ENCODE measurements around the gene CERS5. TPM values are rescaled to one million over a fixed set of nuclear protein-coding genes. Genes with fewer than 3 reads are reported as not detected.
"Not testable (repeated sequence)": the region's sequence is repeated elsewhere in the genome, so short reads cannot be mapped to it uniquely, and the experiment has no call there.

CERS5 gene
- polyA plus RNA-seq, 3 donors from 2014 or later = 57.2 to 104 (median 64.0) TPM

GRCh38 chr12:50101663-50102062 lies 65.5 kb downstream of the CERS5 start:
- Mint-ChIP-seq H3K4me3 (no peak overlapping the region), H3K9me3 (no peaks in the 10 kb centered on the region), H3K36me3 (peaks cover 21 to 39% (median 24%) of the 10 kb centered on the region in 3 donors), H3K27ac (peak overlapping the region in 1 of 6 donors; percentile 23), H3K4me1 (no peaks in the 10 kb centered on the region), H3K27me3 (ENCODE audit: low read depth in 3 of 3) (peaks cover 0 to 2% (median 0%) of the 10 kb centered on the region in 3 donors)
- no peak for DNase-seq

GRCh38 chr12:50100561-50100960 lies 66.6 kb downstream of the CERS5 start:
- peak overlapping the region in 3 of 6 donors; percentile 30 to 32 (median 30) for H3K27ac Mint-ChIP-seq
- H3K4me1 Mint-ChIP-seq = no peaks in the 10 kb centered on the region
- peaks cover 0 to 2% (median 0%) of the 10 kb centered on the region in 3 donors for H3K27me3 Mint-ChIP-seq (ENCODE audit: low read depth in 3 of 3)
- DNase-seq = no peak
- H3K36me3 Mint-ChIP-seq = peaks cover 32 to 50% (median 35%) of the 10 kb centered on the region in 3 donors
- H3K4me3 Mint-ChIP-seq = no peak overlapping the region
- no peaks in the 10 kb centered on the region for H3K9me3 Mint-ChIP-seq

- Mint-ChIP-seq H3K27ac (peak overlapping the region in 1 of 6 donors; percentile 36), H3K4me1 (no peaks in the 10 kb centered on the region), H3K27me3 (ENCODE audit: low read depth in 3 of 3) (peaks cover 0 to 1% (median 0%) of the 10 kb centered on the region in 3 donors), H3K4me3 (no peak overlapping the region), H3K9me3 (no peaks in the 10 kb centered on the region), H3K36me3 (peaks cover 33 to 58% (median 40%) of the 10 kb centered on the region in 3 donors)
- no peak for DNase-seq
Observed at GRCh38 chr12:50099302-50100008, 67.7 kb downstream of the CERS5 start.

DNA sequence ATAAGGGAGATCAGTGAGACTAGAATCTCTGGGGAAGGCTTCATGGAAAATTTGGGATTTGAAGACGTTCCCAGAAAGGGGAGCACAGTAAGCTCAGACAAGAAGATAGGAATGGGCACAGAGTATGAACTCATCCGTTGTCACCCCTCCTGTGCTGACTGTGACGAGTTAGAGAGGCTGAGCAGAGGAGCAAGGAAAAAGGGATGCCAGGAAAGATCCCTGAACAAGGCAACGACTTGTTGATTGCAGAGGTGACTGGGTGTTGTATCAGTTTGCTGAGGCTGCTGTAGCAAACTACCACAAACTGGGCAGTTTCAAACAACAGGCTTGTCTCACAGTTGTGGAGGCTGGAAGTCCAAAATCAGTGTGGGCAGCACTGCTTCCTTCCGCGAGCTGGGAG lies 69.2 kb downstream of the CERS5 start:
- H3K4me3 Mint-ChIP-seq = no peak overlapping the region
- H3K4me1 Mint-ChIP-seq = no peaks in the 10 kb centered on the region
- H3K36me3 Mint-ChIP-seq = peaks cover 37 to 62% (median 44%) of the 10 kb centered on the region in 3 donors
- H3K9me3 Mint-ChIP-seq = no peaks in the 10 kb centered on the region
- no peaks in the 10 kb centered on the region for H3K27me3 Mint-ChIP-seq (ENCODE audit: low read depth in 3 of 3)
- DNase-seq = no peak
- H3K27ac Mint-ChIP-seq = no peak overlapping the region

DNA sequence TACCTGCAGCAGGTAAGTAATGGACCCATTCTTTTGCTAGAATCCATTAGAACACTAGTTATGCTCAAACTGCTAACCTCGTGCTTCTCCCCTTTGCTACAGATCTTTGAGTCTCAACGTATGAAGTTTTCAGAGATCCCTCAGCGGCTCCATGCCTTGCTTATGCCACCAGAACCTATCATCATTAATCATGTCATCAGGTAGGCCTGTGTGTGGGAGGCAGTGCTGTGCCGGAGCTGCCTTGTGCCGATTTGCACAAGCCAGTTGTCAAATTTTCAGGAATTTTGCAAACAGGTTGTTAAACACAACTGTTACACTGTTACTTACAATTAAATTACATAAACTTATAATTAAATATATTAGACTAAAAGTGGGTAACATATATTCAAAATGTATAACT lies 76.8 kb downstream of the CERS5 start:
- Mint-ChIP-seq H3K4me3 (no peak overlapping the region), H3K4me1 (peaks cover 14 to 34% of the 10 kb centered on the region in 2 donors), H3K27me3 (ENCODE audit: low read depth in 3 of 3) (peaks cover 0 to 3% (median 0%) of the 10 kb centered on the region in 3 donors), H3K27ac (no peak overlapping the region), H3K9me3 (no peaks in the 10 kb centered on the region), H3K36me3 (peaks cover 12 to 27% (median 17%) of the 10 kb centered on the region in 3 donors)
- no peak for DNase-seq

DNA sequence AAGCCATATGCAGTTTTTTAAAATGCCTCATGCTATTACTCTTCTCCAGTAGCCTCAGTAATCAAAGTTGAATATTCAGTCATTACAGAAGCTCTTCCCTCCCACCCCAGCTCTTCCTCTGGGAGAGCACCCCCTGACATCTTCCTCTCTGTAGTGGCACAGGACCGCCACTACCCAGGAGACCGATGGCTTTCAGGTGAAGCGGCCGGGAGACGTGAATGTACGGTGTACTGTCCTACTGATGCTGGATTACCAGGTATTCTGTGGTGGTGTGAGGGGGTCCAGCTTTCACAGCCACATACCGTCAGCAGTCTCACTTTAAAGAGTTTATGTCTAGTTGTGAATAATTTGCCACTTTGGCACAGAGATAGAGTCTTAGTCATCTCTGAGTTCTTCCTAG lies 77.4 kb downstream of the CERS5 start:
- no peak for DNase-seq
- Mint-ChIP-seq H3K27me3 (ENCODE audit: low read depth in 3 of 3) (peaks cover 0 to 3% (median 0%) of the 10 kb centered on the region in 3 donors), H3K4me1 (peaks cover 17 to 40% of the 10 kb centered on the region in 2 donors), H3K4me3 (no peak overlapping the region), H3K9me3 (no peaks in the 10 kb centered on the region), H3K36me3 (peaks cover 12 to 22% (median 13%) of the 10 kb centered on the region in 3 donors), H3K27ac (no peak overlapping the region)

GRCh38 chr12:50088577-50089335 lies 78.4 kb downstream of the CERS5 start:
- no peak overlapping the region for H3K4me3 Mint-ChIP-seq
- H3K36me3 Mint-ChIP-seq = peaks cover 8 to 17% (median 9%) of the 10 kb centered on the region in 3 donors
- H3K9me3 Mint-ChIP-seq = no peaks in the 10 kb centered on the region
- H3K27ac Mint-ChIP-seq = peak overlapping the region in 5 of 6 donors; percentile 17 to 84 (median 49)
- DNase-seq = peak; percentile 28 to 38 (median 32)
- peaks cover 0 to 3% (median 0%) of the 10 kb centered on the region in 3 donors for H3K27me3 Mint-ChIP-seq (ENCODE audit: low read depth in 3 of 3)
- H3K4me1 Mint-ChIP-seq = peaks cover 20 to 45% of the 10 kb centered on the region in 2 donors

- H3K27me3 Mint-ChIP-seq (ENCODE audit: low read depth in 3 of 3) = peaks cover 0 to 3% (median 0%) of the 10 kb centered on the region in 3 donors
- H3K9me3 Mint-ChIP-seq = no peaks in the 10 kb centered on the region
- peaks cover 25 to 50% of the 10 kb centered on the region in 2 donors for H3K4me1 Mint-ChIP-seq
- peaks cover 8 to 17% (median 9%) of the 10 kb centered on the region in 3 donors for H3K36me3 Mint-ChIP-seq
- DNase-seq = no peak
- H3K4me3 Mint-ChIP-seq = no peak overlapping the region
- H3K27ac Mint-ChIP-seq = peak overlapping the region in 5 of 6 donors; percentile 17 to 86 (median 49)
Observed at GRCh38 chr12:50087995-50088394, 79.2 kb downstream of the CERS5 start.

GRCh38 chr12:50087151-50087550 lies 80.0 kb downstream of the CERS5 start:
- Mint-ChIP-seq H3K27ac (peak overlapping the region in 4 of 6 donors; percentile 5 to 86 (median 42)), H3K4me3 (peak overlapping the region in 2 of 5 donors; percentile 2 to 50), H3K36me3 (peaks cover 8 to 17% (median 9%) of the 10 kb centered on the region in 3 donors), H3K9me3 (no peaks in the 10 kb centered on the region), H3K4me1 (peaks cover 25 to 50% of the 10 kb centered on the region in 2 donors), H3K27me3 (ENCODE audit: low read depth in 3 of 3) (peaks cover 0 to 5% (median 0%) of the 10 kb centered on the region in 3 donors)
- no peak for DNase-seq

DNA sequence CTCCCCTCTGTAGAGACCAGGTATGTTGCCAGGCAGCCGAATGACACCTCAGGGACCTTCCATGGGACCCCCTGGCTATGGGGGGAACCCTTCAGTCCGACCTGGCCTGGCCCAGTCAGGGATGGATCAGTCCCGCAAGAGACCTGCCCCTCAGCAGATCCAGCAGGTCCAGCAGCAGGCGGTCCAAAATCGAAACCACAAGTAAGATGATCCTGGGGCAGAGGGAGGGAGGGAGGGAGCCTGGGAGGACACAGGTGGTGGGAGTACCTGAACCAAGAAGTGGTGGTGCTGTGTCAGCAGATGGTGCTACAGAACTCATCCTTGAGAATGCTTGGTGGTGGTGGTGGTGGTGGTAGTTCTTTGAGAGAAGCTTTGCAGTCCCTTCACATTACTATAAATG lies 81.0 kb downstream of the CERS5 start:
- Mint-ChIP-seq H3K9me3 (no peaks in the 10 kb centered on the region), H3K36me3 (peaks cover 4 to 12% (median 6%) of the 10 kb centered on the region in 3 donors), H3K4me1 (peaks cover 25 to 50% of the 10 kb centered on the region in 2 donors), H3K27me3 (ENCODE audit: low read depth in 3 of 3) (peaks cover 0 to 5% (median 0%) of the 10 kb centered on the region in 3 donors), H3K27ac (peak overlapping the region; percentile 86 to 98 (median 93)), H3K4me3 (peak overlapping the region; percentile 84 to 98 (median 89))
- DNase-seq = no peak

DNA sequence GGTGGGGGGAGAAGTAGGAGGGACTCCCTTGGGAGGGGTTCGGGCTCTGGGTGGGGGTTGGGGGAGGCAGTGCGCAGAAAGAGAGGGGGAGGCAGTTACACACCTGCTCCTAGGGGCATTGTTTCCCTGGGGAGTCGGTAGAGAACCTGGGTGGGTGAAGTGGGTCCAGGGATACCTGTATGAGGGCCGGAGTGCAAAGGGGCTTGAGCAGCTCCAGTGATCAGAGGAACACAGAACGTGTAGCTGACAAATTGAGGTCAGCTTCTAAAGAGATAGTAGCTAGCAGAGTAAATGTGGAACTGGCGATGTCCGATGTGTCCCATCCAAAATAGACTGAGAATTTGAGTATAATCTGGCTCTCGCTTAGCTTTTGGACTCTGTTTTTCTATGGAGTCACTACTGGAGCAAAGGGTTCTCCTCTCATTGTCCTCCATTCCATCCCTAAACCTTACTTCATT lies 81.5 kb downstream of the CERS5 start:
- Mint-ChIP-seq H3K4me3 (peak overlapping the region; percentile 84 to 98 (median 89)), H3K4me1 (peaks cover 25 to 50% of the 10 kb centered on the region in 2 donors), H3K27me3 (ENCODE audit: low read depth in 3 of 3) (peaks cover 0 to 5% (median 0%) of the 10 kb centered on the region in 3 donors), H3K27ac (peak overlapping the region; percentile 86 to 98 (median 93)), H3K9me3 (no peaks in the 10 kb centered on the region), H3K36me3 (peaks cover 3 to 8% (median 4%) of the 10 kb centered on the region in 3 donors)
- DNase-seq = no peak

DNA sequence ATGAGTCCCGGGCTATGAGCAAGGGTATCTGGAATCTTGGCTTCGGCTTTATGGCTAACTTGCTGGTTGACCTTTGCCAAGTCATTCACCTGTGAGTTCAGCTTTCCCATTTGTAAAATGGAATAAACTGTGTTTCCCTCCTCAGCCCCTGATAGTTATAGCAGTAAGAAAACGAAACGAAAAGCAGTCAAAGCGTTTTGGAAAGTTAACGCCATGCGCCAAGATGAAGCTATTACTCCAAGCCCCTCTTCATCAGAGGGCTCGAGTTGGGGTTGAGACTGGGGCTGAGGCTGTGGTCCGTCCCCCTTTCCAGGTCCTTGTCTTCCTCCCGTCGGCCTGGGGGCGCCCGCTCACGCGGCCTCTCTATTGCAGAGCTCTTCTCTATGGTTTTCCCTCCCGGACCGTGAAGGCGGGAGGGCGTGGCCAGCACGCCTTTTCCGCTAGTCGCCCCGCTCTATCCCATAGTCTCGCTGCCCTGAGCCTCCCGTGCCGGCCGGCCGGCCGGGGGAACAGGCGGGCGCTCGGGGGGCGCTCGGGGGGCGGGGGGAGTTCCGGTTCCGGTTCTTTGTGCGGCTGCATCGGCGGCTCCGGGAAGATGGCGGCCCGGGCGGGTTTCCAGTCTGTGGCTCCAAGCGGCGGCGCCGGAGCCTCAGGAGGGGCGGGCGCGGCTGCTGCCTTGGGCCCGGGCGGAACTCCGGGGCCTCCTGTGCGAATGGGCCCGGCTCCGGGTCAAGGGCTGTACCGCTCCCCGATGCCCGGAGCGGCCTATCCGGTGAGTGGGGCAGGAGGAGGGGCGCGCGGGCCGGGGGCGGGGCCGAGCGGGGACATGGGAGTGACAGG lies 82.2 kb downstream of the CERS5 start, which contains the start of gene SMARCD1:
TSS of gene SMARCD1 (plus strand) at position 568 of the 840 bp plus-strand sequence. CDS start at position 596, 28 bp downstream.
- peaks cover 0 to 5% (median 0%) of the 10 kb centered on the region in 3 donors for H3K27me3 Mint-ChIP-seq (ENCODE audit: low read depth in 3 of 3)
- H3K36me3 Mint-ChIP-seq = peaks cover under 1 to 6% (median 3%) of the 10 kb centered on the region in 3 donors
- H3K4me1 Mint-ChIP-seq = peaks cover 25 to 50% of the 10 kb centered on the region in 2 donors
- no peaks in the 10 kb centered on the region for H3K9me3 Mint-ChIP-seq
- peak within 1 kb of the TSS; percentile 91 to 98 (median 97) for H3K4me3 Mint-ChIP-seq
- peak within 1 kb of the TSS; percentile 91 to 98 (median 96) for H3K27ac Mint-ChIP-seq
- peak; percentile 77 to 84 (median 81) for DNase-seq

DNA sequence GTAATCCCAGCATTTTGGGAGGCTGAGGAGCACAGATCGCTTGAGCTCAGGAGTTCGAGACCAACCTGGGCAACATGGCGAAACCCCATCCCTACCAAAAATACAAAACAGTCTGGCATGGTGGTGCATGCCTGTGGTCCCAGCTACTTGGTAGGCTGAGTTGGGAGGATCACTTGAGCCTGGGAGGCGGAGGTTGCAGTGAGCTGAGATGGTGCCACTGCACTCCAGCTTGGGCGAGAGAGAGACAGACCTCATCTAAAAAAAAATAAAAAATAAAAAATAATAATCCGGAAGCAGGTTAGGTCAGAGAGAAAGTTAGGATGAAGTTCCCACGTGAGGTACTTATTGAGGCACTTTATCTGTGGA lies 82.8 kb downstream of the CERS5 start:
- not testable (repeated sequence) for DNase-seq; H3K36me3 Mint-ChIP-seq; H3K9me3 Mint-ChIP-seq; H3K27me3 Mint-ChIP-seq (ENCODE audit: low read depth in 3 of 3)
- peak overlapping the region; percentile 91 to 97 (median 94) for H3K27ac Mint-ChIP-seq
- H3K4me3 Mint-ChIP-seq = peak overlapping the region; percentile 91 to 98 (median 97)
- peaks cover 25 to 50% of the 10 kb centered on the region in 2 donors for H3K4me1 Mint-ChIP-seq
